Measurements from ENCODE around the gene FBXW12.
"Not testable (repeated sequence)": the region's sequence is repeated elsewhere in the genome, so short reads cannot be mapped to it uniquely, and the experiment has no call there.

FBXW12 gene, protein sequence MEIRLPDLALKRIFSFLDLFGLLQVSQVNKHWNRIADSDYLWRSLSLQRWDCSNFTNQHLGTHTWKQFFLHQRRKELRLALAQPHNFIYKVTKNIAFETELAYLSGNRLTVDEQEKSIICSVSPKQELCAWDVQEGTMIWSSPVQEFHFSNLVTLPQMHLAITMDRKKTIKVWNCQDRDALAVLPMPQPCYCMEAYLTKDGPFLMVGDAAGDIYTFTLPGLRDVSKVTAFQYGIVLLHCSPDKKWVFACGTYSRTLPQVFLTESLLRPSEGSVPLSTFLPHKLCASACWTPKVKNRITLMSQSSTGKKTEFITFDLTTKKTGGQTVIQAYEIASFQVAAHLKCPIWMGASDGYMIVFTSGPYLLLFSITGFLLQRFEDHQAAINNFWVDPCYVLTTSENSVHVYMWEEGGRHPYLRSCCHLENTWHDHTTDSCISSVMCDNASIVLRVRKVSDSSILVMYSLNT

DNA sequence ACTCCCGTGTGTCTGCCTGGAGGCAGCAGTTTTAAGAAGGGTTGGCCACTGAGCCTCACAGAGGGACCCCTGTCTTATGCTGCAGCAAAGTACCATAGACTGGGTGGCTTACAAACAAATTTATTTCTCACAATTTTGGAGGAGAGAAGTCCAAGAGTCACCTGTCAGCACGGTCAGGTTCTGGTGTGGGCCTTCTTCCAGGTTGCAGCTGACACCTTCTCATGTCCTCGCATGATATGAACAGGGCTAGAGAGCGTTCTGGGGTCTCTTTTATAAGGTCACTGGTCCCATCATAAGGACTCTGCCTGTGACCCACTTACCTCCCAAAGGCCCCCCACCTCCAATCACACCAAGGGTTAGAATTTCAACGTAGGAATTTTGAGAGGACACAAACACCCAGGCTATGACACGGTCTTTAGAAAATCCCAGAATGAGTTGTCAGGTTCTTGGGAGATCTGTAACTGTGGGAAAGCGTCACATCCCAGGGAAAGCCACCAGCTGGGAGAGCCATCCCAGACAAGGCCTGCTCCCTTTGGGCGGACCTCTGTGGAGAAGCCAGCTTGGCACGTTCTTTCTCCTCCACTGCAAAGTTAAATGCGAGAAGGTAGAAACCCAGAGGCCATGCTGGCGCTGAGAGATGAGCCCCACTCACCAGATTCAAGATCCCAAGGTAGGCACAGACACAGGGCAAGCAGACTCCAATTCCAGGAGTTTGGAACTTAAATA is at the start of gene FBXW12:
TSS of gene FBXW12 (plus strand) at position 569 of the 726 bp plus-strand sequence. CDS start 549 bp downstream, outside the sequence.
- DNase-seq = no peak

- not testable (repeated sequence) for DNase-seq
Observed at GRCh38 chr3:48331706-48332435, 40.1 kb upstream of the FBXW12 start.

- not testable (repeated sequence) for DNase-seq
Observed at GRCh38 chr3:48333346-48334245, 38.4 kb upstream of the FBXW12 start, which contains the start of gene SPINK8. Gene SPINK8, minus strand, starts transcription at chr3:48333661. Its CDS starts 5,320 bp downstream, at chr3:48328341.

- no peak for DNase-seq
Observed at GRCh38 chr3:48334605-48335004, 37.4 kb upstream of the FBXW12 start.

DNA sequence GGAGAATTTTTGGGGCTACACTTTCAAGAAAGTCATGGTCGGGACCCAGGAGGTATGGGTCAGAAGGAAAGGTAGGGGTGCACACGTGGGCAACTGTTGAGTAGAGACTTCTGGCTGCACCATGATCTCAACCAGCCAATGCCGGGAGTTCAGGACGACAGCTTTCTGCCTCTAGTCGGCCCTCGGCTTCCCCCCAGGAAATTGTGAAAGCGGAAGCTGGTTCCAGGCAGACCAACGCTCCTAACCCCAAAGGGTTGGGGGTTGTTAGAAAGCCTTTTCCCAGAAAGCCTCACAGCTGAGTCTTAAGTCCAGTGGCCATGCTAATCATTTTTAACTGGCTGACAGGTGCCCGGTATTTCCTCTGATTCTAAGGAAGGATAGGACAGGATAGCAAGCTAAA is 36.7 kb upstream of the FBXW12 start:
- DNase-seq = not testable (repeated sequence)

GRCh38 chr3:48337536-48337935 is 34.5 kb upstream of the FBXW12 start:
- DNase-seq = not testable (repeated sequence)

DNA sequence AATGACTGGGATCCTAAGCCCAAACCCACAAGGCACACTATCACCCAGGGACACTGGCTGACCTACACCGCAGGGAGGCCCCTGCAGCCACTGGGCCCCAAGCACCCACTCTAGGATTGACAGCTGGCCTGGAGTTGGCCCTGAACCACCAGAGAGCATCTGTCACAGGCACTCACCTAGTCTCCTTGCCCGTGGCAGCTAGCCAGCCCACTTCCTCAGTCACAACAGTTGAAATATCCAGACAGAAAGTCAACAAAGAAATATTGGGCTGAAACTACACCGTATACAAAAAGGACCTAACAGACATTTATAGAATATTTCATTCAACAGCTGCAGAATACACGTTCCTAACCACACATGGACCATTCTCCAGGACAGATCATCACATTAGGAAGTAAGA is 33.4 kb upstream of the FBXW12 start:
- no peak for DNase-seq

GRCh38 chr3:48343432-48343831 is 28.6 kb upstream of the FBXW12 start:
- DNase-seq = no peak

GRCh38 chr3:48344867-48345507 is 27.0 kb upstream of the FBXW12 start:
- no peak for DNase-seq

GRCh38 chr3:48345946-48346572 is 26.0 kb upstream of the FBXW12 start:
- no peak for DNase-seq

GRCh38 chr3:48347500-48347899 is 24.5 kb upstream of the FBXW12 start:
- no peak for DNase-seq

DNA sequence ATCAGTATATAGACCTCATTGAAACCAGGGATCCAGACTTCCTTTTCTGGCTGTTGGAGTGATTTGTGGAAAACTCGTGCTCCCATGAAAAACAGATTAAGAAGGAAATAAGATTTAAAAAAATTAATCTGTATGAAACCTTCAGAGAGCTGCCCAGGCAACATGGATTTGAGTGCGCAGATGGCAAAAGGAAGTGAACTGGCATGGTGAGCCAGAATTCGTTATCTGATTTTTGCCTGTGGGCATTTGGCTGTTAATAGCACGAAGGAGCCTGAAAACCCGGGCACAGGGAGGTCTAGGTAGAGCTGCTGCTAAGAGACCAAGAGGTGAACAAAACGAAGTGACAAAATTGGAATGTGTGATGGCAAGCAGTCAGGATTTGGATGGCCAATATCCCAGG is 19.5 kb upstream of the FBXW12 start:
- DNase-seq = no peak

DNA sequence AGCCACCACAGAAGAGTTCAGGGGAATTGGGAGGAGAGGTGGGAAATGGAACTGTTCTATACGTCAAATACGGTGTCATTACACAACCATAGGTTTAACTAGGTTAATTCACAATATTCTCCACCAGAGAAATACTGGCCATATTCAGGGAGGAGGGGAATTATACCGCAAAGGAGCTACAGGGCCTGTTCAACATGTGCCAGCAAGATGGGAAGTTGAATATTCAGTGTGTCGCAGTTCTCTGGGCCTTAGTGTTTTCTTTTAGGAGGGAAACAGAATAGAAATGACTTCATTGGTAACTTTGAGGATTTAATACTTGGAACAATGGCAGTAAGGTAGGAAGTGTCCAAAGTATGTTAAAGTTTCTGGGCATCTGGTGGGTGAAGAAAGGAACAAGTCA is 18.0 kb upstream of the FBXW12 start:
- DNase-seq = no peak

DNA sequence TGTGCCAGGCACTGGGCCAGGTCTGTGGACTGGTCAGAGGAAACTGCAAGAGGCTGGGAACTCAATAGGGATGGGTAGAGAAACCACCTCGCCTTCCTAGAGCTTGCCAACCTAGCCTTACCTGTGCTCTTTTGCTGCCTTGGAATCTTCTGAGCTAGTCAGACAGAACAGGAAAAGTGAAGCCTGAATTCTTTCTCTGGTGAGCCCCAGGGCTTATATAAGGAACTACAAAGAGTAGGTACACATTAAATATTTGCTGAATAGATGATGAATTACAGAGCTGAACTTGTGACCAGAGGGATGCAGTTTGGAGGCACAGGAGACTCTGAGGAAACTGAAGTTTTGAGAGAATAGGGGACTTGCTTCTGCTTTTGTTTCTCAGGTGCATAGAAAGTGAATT is 15.6 kb upstream of the FBXW12 start:
- DNase-seq = no peak

GRCh38 chr3:48361928-48362327 is 10.1 kb upstream of the FBXW12 start:
- no peak for DNase-seq

GRCh38 chr3:48364840-48365239 is 7.2 kb upstream of the FBXW12 start:
- DNase-seq = no peak

GRCh38 chr3:48367201-48367600 is 4.8 kb upstream of the FBXW12 start:
- DNase-seq = no peak

- no peak for DNase-seq
Observed at GRCh38 chr3:48369693-48370332, 2.2 kb upstream of the FBXW12 start.

DNA sequence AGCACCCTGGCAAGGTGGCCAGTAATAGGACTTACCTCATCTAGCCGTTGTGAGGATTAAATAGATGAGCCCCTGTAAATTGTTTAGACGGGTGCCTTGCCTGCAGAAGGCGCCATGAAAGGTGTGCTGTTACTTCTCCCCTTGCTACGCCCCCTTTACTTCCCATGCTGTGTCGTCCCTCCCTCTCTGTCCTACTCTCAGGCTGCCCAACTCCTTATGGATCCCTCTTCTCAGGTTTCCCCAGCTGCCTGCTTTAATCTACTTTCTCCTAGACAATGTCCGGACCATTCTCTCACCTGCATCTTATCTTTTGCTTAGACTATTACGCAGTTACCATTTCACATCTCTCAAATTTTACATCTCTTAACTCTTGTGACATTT is 1.7 kb upstream of the FBXW12 start:
- no peak for DNase-seq

GRCh38 chr3:48372377-48372770 is 355 bp downstream of the FBXW12 start:
- DNase-seq = no peak
